K562 (cell line): ENCODE measurements around the gene RASAL3. TPM values are rescaled to one million over a fixed set of nuclear protein-coding genes. Genes with fewer than 3 reads are reported as not detected.

Experiments used
- ATAC-seq: fragments of 200-7000 bp; cut with Tn5 transposase; 3 replicates; pipeline ENCODE4 v1.9.1; 2020; ENCODE audit warnings: moderate library complexity
- BruUV-seq: library from RNA; stranded (reverse); fragments of 400-500 nt; replicated peaks from 2 replicates; lab custom pipeline; 2021; lab: Mats Ljungman, UMichigan
- CTCF ChIA-PET: fragments of 300-600 bp; formaldehyde crosslinking; extraction: SDS; loops from one replicate; lab custom pipeline; 2021; ENCODE audit warnings: low intra/inter-chr PET ratio; lab: Yijun Ruan, JAX
- POLR2A ChIA-PET: fragments of 300-600, 350-650 bp; sonication (Branson Sonifier 250); formaldehyde crosslinking; extraction: SDS; loops from one replicate; lab custom pipeline; 2021; ENCODE audit warnings: antibody characterized with exemption, inconsistent platforms; lab: Yijun Ruan, JAX
- DNase-seq, 4 experiments: peaks; one replicate each; pipeline versions ENCODE4 v3.0.0 to v3.0.0-alpha.2; 2011 to 2018; ENCODE audit warnings: low spot score in 3 of 4, mixed read lengths in 3 of 4; ENCODE audit errors: extremely low read depth in 1 of 4
- FAIRE-seq: peaks from 2 replicates; lab custom pipeline; 2011; peaks lifted over from hg19 to GRCh38; lab: Jason Lieb, UNC
- H2AFZ ChIP-seq: 2 replicates; pipeline ENCODE4 v1.6.0; 2011; ENCODE audit warnings: low read depth, low read length, control low read depth, inconsistent platforms
- H3K27ac ChIP-seq: fragments of 200-600 bp; 3 replicates; pipeline ENCODE4 v1.8.0; 2011; ENCODE audit warnings: low read depth, mild to moderate bottlenecking, control low read depth, inconsistent platforms, low read length, moderate library complexity, mixed read lengths; ENCODE audit errors: extremely low read depth
- H3K27me3 ChIP-seq, 2 experiments: fragments of 300-600 bp in 1 of 2; 2 replicates in 1 of 2; 3 replicates in 1 of 2; pipeline versions ENCODE4 v1.6.0 to v1.8.0; 2011; ENCODE audit warnings: inconsistent platforms in 2 of 2, low read length in 2 of 2, mild to moderate bottlenecking in 1 of 2, mixed read lengths in 1 of 2, moderate library complexity in 1 of 2; ENCODE audit not compliant: control insufficient read depth in 2 of 2, insufficient read depth in 2 of 2
- H3K36me3 ChIP-seq: fragments of 300-600 bp; 3 replicates; pipeline ENCODE4 v1.8.0; 2011; ENCODE audit warnings: mild to moderate bottlenecking, low read length, inconsistent platforms; ENCODE audit not compliant: control insufficient read depth, insufficient read depth
- H3K4me1 ChIP-seq, 2 experiments: fragments of 200-600 bp in 1 of 2; replicated peaks in 1 of 2; 2 replicates in 1 of 2; 3 replicates in 1 of 2; pipeline versions ENCODE4 v1.5.1 to v1.8.0; 2011; ENCODE audit warnings: inconsistent platforms in 2 of 2, low read length in 2 of 2, mild to moderate bottlenecking in 1 of 2, mixed read lengths in 1 of 2, moderate library complexity in 1 of 2; ENCODE audit not compliant: control insufficient read depth in 2 of 2, insufficient read depth in 2 of 2
- H3K4me2 ChIP-seq: 2 replicates; pipeline ENCODE4 v1.6.1; 2011; ENCODE audit warnings: low read length, control low read depth, inconsistent platforms, mixed read lengths; ENCODE audit not compliant: insufficient read depth
- H3K4me3 ChIP-seq: fragments of 200-600 bp; sonication (generic), shearing (Covaris generic); 2 replicates; pipeline ENCODE4 v1.5.1; 2016; ENCODE audit warnings: control low read depth, inconsistent platforms
- H3K79me2 ChIP-seq: fragments of 200-600 bp; 3 replicates; pipeline ENCODE4 v1.8.0; 2011; ENCODE audit warnings: low read length, inconsistent platforms; ENCODE audit not compliant: control insufficient read depth, insufficient read depth
- H3K9ac ChIP-seq, 2 experiments: 2 replicates each; pipeline versions ENCODE4 v1.6.0 to v1.6.1; 2011; ENCODE audit warnings: low read depth in 2 of 2, low read length in 2 of 2, control low read depth in 1 of 2, inconsistent platforms in 1 of 2, mild to moderate bottlenecking in 1 of 2, mixed read lengths in 1 of 2; ENCODE audit not compliant: insufficient read depth in 1 of 2
- H3K9me1 ChIP-seq: one replicate; pipeline ENCODE4 v1.6.0; 2011; ENCODE audit warnings: inconsistent platforms, mild to moderate bottlenecking, low read length, moderate library complexity; ENCODE audit not compliant: control insufficient read depth, insufficient read depth
- H3K9me3 ChIP-seq: replicated peaks from 2 replicates; pipeline ENCODE4 v1.5.1; 2011; ENCODE audit warnings: low read depth, low read length, inconsistent platforms; ENCODE audit not compliant: control insufficient read depth, insufficient read depth
- H4K20me1 ChIP-seq: replicated peaks from 2 replicates; pipeline ENCODE4 v1.6.1; 2011; ENCODE audit warnings: low read length, inconsistent platforms, mixed read lengths; ENCODE audit not compliant: control insufficient read depth, insufficient read depth
- CHD1 ChIP-seq: fragments of 200-600 bp; sonication (generic); IDR thresholded peaks from one replicate; pipeline ENCODE4 v1.6.1; 2012; ENCODE audit warnings: mild to moderate bottlenecking, moderate library complexity, low read length, inconsistent platforms
- CREB1 ChIP-seq, 2 experiments: sonication (generic) in 1 of 2; formaldehyde crosslinking in 1 of 2; IDR thresholded peaks; 2 replicates each; pipeline versions ENCODE4 v1.6.1 to v1.8.0; 2012 to 2022; ENCODE audit warnings: inconsistent platforms in 1 of 2, mild to moderate bottlenecking in 1 of 2, missing genetic modification reagents in 1 of 2, moderate library complexity in 1 of 2
- EGR1 ChIP-seq: fragments of 450-650 bp; conservative IDR thresholded peaks from 2 replicates; pipeline ENCODE4 v1.6.1; 2017; ENCODE audit warnings: mild to moderate bottlenecking
- FOSL1 ChIP-seq: fragments of 200-800 bp; sonication (Bioruptor generic); conservative IDR thresholded peaks from 2 replicates; pipeline ENCODE4 v1.6.1; 2016; ENCODE audit warnings: missing genetic modification characterization, missing compliant biosample characterization
- ZNF133 ChIP-seq: fragments of 250-450 bp; sonication (Bioruptor Pico); IDR thresholded peaks from 2 replicates; pipeline ENCODE4 v1.4.0; 2020; ENCODE audit warnings: mild to moderate bottlenecking
- ZNF589 ChIP-seq: fragments of 200-800 bp; sonication (Bioruptor generic); IDR thresholded peaks from 2 replicates; pipeline ENCODE4 v1.6.1; 2016; ENCODE audit warnings: low read depth, missing genetic modification characterization, missing compliant biosample characterization
- WGBS: fragments of 100-300 bp; shearing (Covaris generic); methylation state at CpG from one replicate; pipeline ENCODE4 v1.1.6; 2016; ENCODE audit warnings: low coverage, mixed read lengths; ENCODE audit not compliant: insufficient coverage; ENCODE audit errors: missing lambda C conversion rate; 5-methylcytosine and 5-hydroxymethylcytosine counted together
- in situ Hi-C: fragments of 300-500 bp; cut with MboI; formaldehyde crosslinking; loops from 4 replicates; pipeline ENCODE4 v1.15.0; 2018; ENCODE audit warnings: inconsistent platforms, mixed read lengths
- intact Hi-C: fragments of 100-400 bp; cut with micrococcal nuclease; formaldehyde crosslinking; loops from 2 replicates; pipeline ENCODE4 v1.14.2; 2022
- polyA plus RNA-seq, 8 experiments: library from polyadenylated mRNA; depleted of rRNA in 4 of 8; stranded (reverse) in 5 of 8; unstranded in 3 of 8; fragments of >200 nt; fragmentation: Nextera tagmentation in 2 of 8; fragmentation: Illumina TruSeq in 1 of 8; extraction: Ambion mirVana in 2 of 8; extraction: Trizol in 1 of 8; gene quantifications; 2 replicates each; pipeline versions ENCODE4 v1.2.1 to v1.2.3, GENCODE V29; 2011 to 2014; ENCODE audit warnings: inconsistent platforms in 1 of 8, missing spikeins in 1 of 8
- total RNA-seq, 7 experiments: library from RNA; depleted of rRNA in 6 of 7; stranded (reverse); fragments of >200 nt in 6 of 7; fragmentation: Illumina TruSeq in 2 of 7; extraction: Trizol in 2 of 7; gene quantifications; 2 replicates each; pipeline versions ENCODE4 v1.2.1 to v1.2.3, GENCODE V29; 2011 to 2021; ENCODE audit warnings: low replicate concordance in 1 of 7

The RASAL3 gene
- total and polyA plus RNA-seq, 9 of the 15 experiments (the other 6 are each of a cell fraction or from before 2014, with no cell fraction given): 0.07 to 0.44 TPM; not detected in 7

- no peak for TF ChIP-seq ZNF133
Measured at GRCh38 chr19:15439078-15439799, 25.1 kb downstream of the RASAL3 start (continued).

- Histone ChIP-seq H4K20me1 (no peaks in the 10 kb centered on the region), H3K36me3 (no peaks in the 10 kb centered on the region), H3K4me3 (no peak overlapping the region), H3K27me3 (peaks cover 14 to 38% of the 10 kb centered on the region in 2 experiments; a peak in 4 of 5 replicates), H3K4me1 (peaks cover 7 to 37% of the 10 kb centered on the region in 2 experiments), H2AFZ (no peak overlapping the region), H3K9me3 (no peaks in the 10 kb centered on the region), H3K9ac (peak overlapping the region in 1 of 2 experiments; percentile 74; a peak in 1 of 4 replicates)
- POLR2A ChIA-PET: interaction anchor here (0.6 to 1.0 kb wide), 2 partner anchors 14 to 19 kb away, joined by 3 read pairs; no protein-coding TSS in a partner anchor
- no peak for ATAC-seq
- TF ChIP-seq CREB1 (IDR thresholded peaks at IDR 0.05) (no peak), CREB1 (CRISPR knock-in tag; IDR thresholded peaks at IDR 0.05) (no peak), ZNF589 (CRISPR knock-in tag) (no peak), FOSL1 (tag) (no peak), EGR1 (peak; percentile 43), CHD1 (no peak)
- TF ChIP-seq, all 486 proteins: peak for 1
- no peak for DNase-seq
- intact Hi-C loops: no loop called here
- WGBS: 37% methylated on average over 27 of the region's 27 CpGs
- no peaks in the 10 kb centered on the region for H3K9me1 ChIP-seq
- no peak for FAIRE-seq
- H3K4me2 ChIP-seq: no peak overlapping the region
- CTCF ChIA-PET: no interaction called here
- no peaks in the 10 kb centered on the region for H3K79me2 ChIP-seq
- in situ Hi-C loops: no loop called here
- H3K27ac ChIP-seq: no peak overlapping the region
- BruUV-seq: no TSS peak
Measured at GRCh38 chr19:15438577-15438976, 25.8 kb downstream of the RASAL3 start.
